Measurements from ENCODE around the gene BMP7.

Gene BMP7

DNA sequence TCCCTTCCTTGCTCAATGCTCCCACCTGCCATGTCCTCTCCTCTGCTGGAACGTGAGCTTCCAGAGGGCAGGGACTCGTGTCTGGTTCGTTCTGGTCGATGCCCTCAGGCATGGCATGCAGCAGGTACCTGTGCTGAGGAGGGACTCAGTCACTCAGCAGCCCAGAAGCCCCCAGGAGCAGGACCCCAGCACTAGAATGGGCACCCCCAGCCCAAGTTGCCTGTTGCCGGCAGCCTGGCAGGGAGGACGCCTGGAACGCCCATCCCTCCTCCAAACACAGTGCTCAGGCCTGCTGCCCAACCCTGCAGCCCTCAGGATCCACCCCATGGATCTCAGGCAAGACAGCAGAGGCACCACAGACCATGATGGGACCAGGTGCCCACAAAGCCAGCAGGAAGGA is 40.6 kb downstream of the BMP7 start:
- no peak overlapping the region for H4K8ac ChIP-seq (ENCODE audit: low read length)
- no peak overlapping the region for H3K23ac ChIP-seq (ENCODE audit: low read length in 2 of 2)
- peaks cover 39 to 80% of the 10 kb centered on the region in 2 experiments for H3K27me3 ChIP-seq (ENCODE audit: control insufficient read depth in 1 of 2, insufficient read depth in 1 of 2, low read length in 2 of 2)
- no peak overlapping the region for H2BK120ac ChIP-seq (ENCODE audit: low read depth, low read length)
- no peak overlapping the region for H3K18ac ChIP-seq (ENCODE audit: low read depth in 1 of 2, low read length in 2 of 2)
- no peaks in the 10 kb centered on the region for H3K4me1 ChIP-seq (ENCODE audit: control insufficient read depth, insufficient read depth, low read depth, low read length)
- H2AK5ac ChIP-seq (ENCODE audit: low read length, severe bottlenecking), result no peak overlapping the region
- no peak overlapping the region for H2BK15ac ChIP-seq (ENCODE audit: low read depth, poor library complexity, severe bottlenecking)
- no peaks in the 10 kb centered on the region for H3K79me1 ChIP-seq (replicated peaks; ENCODE audit: low read length, poor library complexity, severe bottlenecking)
- H3K36me3 ChIP-seq (ENCODE audit: control insufficient read depth in 1 of 2, insufficient read depth in 2 of 2, low read depth in 1 of 2, low read length in 2 of 2), result no peaks in the 10 kb centered on the region
- no peak overlapping the region for H3K14ac ChIP-seq (ENCODE audit: low read length in 2 of 2)
- H3K4me3 ChIP-seq (ENCODE audit: insufficient read depth in 1 of 2, low read depth in 1 of 2, low read length in 2 of 2), result no peak overlapping the region
- no peak overlapping the region for H2BK12ac ChIP-seq (ENCODE audit: low read length in 2 of 2)
- no peak overlapping the region for H2BK5ac ChIP-seq (ENCODE audit: low read depth, low read length, poor library complexity, severe bottlenecking)
- H3K4ac ChIP-seq (ENCODE audit: low read depth in 1 of 2, low read length in 2 of 2), result no peak overlapping the region
- no peak overlapping the region for H4K91ac ChIP-seq (ENCODE audit: low read length)
- H3K9me3 ChIP-seq (ENCODE audit: control insufficient read depth, low read length), result no peaks in the 10 kb centered on the region
- H3K4me2 ChIP-seq (ENCODE audit: low read length, poor library complexity, severe bottlenecking), result no peak overlapping the region
- DNase-seq, result no peak
- 69% methylated on average over 7 of the region's 7 CpGs for WGBS
- H3K27ac ChIP-seq (ENCODE audit: low read length, poor library complexity, severe bottlenecking), result no peak overlapping the region
- no peak overlapping the region for H2AFZ ChIP-seq (ENCODE audit: low read depth, low read length)
- H3K9ac ChIP-seq (ENCODE audit: low read length), result no peak overlapping the region

DNA sequence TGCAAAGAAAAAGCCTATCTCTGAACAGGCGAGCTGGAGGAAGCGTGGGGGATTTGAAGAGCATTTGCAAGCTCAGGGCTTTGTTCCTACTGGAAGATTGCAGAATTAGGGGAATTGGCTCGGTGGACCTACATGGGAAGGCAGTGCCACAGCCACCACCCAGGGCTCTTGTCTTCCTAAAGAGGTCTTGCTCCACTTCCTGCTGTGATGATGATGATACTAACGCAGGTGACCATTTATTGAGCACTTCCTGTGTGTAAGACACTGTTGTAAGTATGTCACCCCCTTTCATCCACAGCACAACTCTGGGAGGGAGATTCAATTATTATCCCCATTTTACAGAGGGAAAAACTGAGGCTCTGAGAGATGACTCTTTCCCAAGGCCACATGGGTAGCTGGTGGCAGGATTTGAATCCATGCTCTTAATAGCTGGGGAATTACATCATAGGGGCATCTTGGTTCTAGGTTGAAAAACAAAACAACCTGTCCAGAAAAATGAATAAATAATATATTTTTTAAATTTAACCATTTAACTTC is 41.2 kb downstream of the BMP7 start:
- Histone ChIP-seq H3K27ac (ENCODE audit: low read length, poor library complexity, severe bottlenecking) (no peak overlapping the region), H4K8ac (ENCODE audit: low read length) (no peak overlapping the region), H2BK120ac (ENCODE audit: low read depth, low read length) (no peak overlapping the region), H3K9me3 (ENCODE audit: control insufficient read depth, low read length) (no peaks in the 10 kb centered on the region), H3K14ac (ENCODE audit: low read length in 2 of 2) (no peak overlapping the region), H4K91ac (ENCODE audit: low read length) (no peak overlapping the region), H3K23ac (ENCODE audit: low read length in 2 of 2) (no peak overlapping the region), H3K4me1 (ENCODE audit: control insufficient read depth, insufficient read depth, low read depth, low read length) (no peaks in the 10 kb centered on the region), H3K18ac (ENCODE audit: low read depth in 1 of 2, low read length in 2 of 2) (no peak overlapping the region), H2AK5ac (ENCODE audit: low read length, severe bottlenecking) (no peak overlapping the region), H2AFZ (ENCODE audit: low read depth, low read length) (no peak overlapping the region), H3K36me3 (ENCODE audit: control insufficient read depth in 1 of 2, insufficient read depth in 2 of 2, low read depth in 1 of 2, low read length in 2 of 2) (no peaks in the 10 kb centered on the region), H2BK15ac (ENCODE audit: low read depth, poor library complexity, severe bottlenecking) (no peak overlapping the region), H3K4ac (ENCODE audit: low read depth in 1 of 2, low read length in 2 of 2) (no peak overlapping the region), H3K79me1 (replicated peaks; ENCODE audit: low read length, poor library complexity, severe bottlenecking) (no peaks in the 10 kb centered on the region), H3K9ac (ENCODE audit: low read length) (no peak overlapping the region), H2BK5ac (ENCODE audit: low read depth, low read length, poor library complexity, severe bottlenecking) (no peak overlapping the region), H2BK12ac (ENCODE audit: low read length in 2 of 2) (no peak overlapping the region), H3K4me2 (ENCODE audit: low read length, poor library complexity, severe bottlenecking) (no peak overlapping the region), H3K27me3 (ENCODE audit: control insufficient read depth in 1 of 2, insufficient read depth in 1 of 2, low read length in 2 of 2) (peaks cover 44 to 83% of the 10 kb centered on the region in 2 experiments), H3K4me3 (ENCODE audit: insufficient read depth in 1 of 2, low read depth in 1 of 2, low read length in 2 of 2) (no peak overlapping the region)
- 87% methylated on average over 3 of the region's 4 CpGs for WGBS
- no peak for DNase-seq

DNA sequence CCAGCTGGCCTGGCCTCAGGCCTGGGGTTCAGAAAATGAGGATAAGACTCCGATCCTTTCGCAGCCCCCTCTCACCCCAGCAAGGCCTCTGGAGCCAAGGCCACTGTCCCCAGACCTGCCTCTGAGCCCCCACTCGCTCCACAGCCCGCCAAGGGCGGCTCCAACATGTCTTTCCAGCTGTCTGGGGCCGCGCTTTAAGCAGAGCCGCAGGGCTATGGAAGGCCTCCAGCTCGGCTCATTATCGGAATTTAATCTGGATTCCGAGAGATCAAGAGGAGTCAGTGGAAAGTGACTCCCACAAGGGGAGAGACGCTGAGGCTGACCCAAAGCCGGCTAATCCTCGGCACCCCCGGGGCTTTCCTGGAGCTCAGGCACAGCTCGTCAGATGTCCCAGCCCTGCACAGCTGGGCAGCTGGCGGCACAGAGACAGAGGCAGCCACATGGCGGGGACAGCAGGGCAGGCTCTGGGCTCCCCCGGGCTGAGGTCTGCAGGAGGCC is 41.8 kb downstream of the BMP7 start:
- Histone ChIP-seq H3K14ac (ENCODE audit: low read length in 2 of 2) (no peak overlapping the region), H3K4ac (ENCODE audit: low read depth in 1 of 2, low read length in 2 of 2) (no peak overlapping the region), H4K8ac (ENCODE audit: low read length) (no peak overlapping the region), H2AFZ (ENCODE audit: low read depth, low read length) (no peak overlapping the region), H2BK12ac (ENCODE audit: low read length in 2 of 2) (no peak overlapping the region), H3K9ac (ENCODE audit: low read length) (no peak overlapping the region), H3K9me3 (ENCODE audit: control insufficient read depth, low read length) (no peaks in the 10 kb centered on the region), H3K27ac (ENCODE audit: low read length, poor library complexity, severe bottlenecking) (no peak overlapping the region), H3K23ac (ENCODE audit: low read length in 2 of 2) (no peak overlapping the region), H3K4me2 (ENCODE audit: low read length, poor library complexity, severe bottlenecking) (no peak overlapping the region), H2BK5ac (ENCODE audit: low read depth, low read length, poor library complexity, severe bottlenecking) (no peak overlapping the region), H3K79me1 (replicated peaks; ENCODE audit: low read length, poor library complexity, severe bottlenecking) (no peaks in the 10 kb centered on the region), H3K27me3 (ENCODE audit: control insufficient read depth in 1 of 2, insufficient read depth in 1 of 2, low read length in 2 of 2) (peaks cover 47 to 83% of the 10 kb centered on the region in 2 experiments), H3K36me3 (ENCODE audit: control insufficient read depth in 1 of 2, insufficient read depth in 2 of 2, low read depth in 1 of 2, low read length in 2 of 2) (no peaks in the 10 kb centered on the region), H3K4me3 (ENCODE audit: insufficient read depth in 1 of 2, low read depth in 1 of 2, low read length in 2 of 2) (no peak overlapping the region), H2AK5ac (ENCODE audit: low read length, severe bottlenecking) (no peak overlapping the region), H4K91ac (ENCODE audit: low read length) (no peak overlapping the region), H2BK15ac (ENCODE audit: low read depth, poor library complexity, severe bottlenecking) (no peak overlapping the region), H2BK120ac (ENCODE audit: low read depth, low read length) (no peak overlapping the region), H3K4me1 (ENCODE audit: control insufficient read depth, insufficient read depth, low read depth, low read length) (no peaks in the 10 kb centered on the region), H3K18ac (ENCODE audit: low read depth in 1 of 2, low read length in 2 of 2) (no peak overlapping the region)
- no peak for DNase-seq
- WGBS, result 82% methylated on average over 19 of the region's 19 CpGs

DNA sequence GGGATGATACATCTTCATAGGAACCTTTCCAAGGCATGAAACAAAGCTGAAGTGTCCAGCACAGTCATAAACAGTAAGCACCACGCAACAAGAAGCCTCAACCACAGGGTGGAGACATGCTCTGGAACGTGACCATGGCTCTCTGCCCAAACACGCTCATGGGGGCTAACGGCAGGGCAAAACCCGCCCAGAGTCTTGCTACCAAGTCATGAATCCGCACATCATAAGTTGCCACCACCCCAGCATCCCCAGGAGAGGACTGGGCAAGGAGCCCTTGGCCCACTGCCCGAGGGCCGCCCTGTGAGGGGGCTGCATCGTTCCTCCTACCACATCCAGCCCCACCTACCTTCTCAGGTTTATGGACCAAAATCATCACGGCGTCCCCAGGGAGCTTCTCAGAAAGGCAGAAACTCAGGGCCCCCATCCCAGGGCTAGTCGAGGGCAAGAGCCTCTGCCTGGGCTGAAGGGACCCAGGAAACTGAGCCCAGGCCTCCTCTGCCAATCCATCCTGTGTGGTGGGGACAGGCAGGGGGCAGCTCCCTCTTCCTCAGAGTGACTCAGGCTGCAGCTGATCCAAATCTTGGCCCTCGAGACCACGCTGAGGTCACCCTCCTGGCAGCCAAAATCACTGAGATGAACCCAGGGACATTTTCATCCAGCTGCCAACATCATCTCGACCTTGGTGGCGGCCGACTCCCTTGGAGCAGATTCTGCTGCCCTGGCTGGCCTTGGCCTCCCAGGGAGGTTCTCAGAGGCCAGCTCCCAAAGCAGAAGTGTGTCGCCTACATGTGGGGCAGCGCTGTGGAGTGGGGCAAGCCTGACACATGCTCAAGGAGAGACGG is 42.6 kb downstream of the BMP7 start:
- no peak for DNase-seq
- no peak overlapping the region for H2BK15ac ChIP-seq (ENCODE audit: low read depth, poor library complexity, severe bottlenecking)
- no peak overlapping the region for H2BK120ac ChIP-seq (ENCODE audit: low read depth, low read length)
- no peak overlapping the region for H3K14ac ChIP-seq (ENCODE audit: low read length in 2 of 2)
- no peak overlapping the region for H2BK5ac ChIP-seq (ENCODE audit: low read depth, low read length, poor library complexity, severe bottlenecking)
- H2AK5ac ChIP-seq (ENCODE audit: low read length, severe bottlenecking), result no peak overlapping the region
- 76% methylated on average over 20 of the region's 20 CpGs for WGBS
- H3K4me1 ChIP-seq (ENCODE audit: control insufficient read depth, insufficient read depth, low read depth, low read length), result no peaks in the 10 kb centered on the region
- no peaks in the 10 kb centered on the region for H3K79me1 ChIP-seq (replicated peaks; ENCODE audit: low read length, poor library complexity, severe bottlenecking)
- H2BK12ac ChIP-seq (ENCODE audit: low read length in 2 of 2), result no peak overlapping the region
- no peak overlapping the region for H3K23ac ChIP-seq (ENCODE audit: low read length in 2 of 2)
- H4K8ac ChIP-seq (ENCODE audit: low read length), result no peak overlapping the region
- peaks cover 53 to 83% of the 10 kb centered on the region in 2 experiments for H3K27me3 ChIP-seq (ENCODE audit: control insufficient read depth in 1 of 2, insufficient read depth in 1 of 2, low read length in 2 of 2)
- H3K4ac ChIP-seq (ENCODE audit: low read depth in 1 of 2, low read length in 2 of 2), result no peak overlapping the region
- H3K4me2 ChIP-seq (ENCODE audit: low read length, poor library complexity, severe bottlenecking), result no peak overlapping the region
- H2AFZ ChIP-seq (ENCODE audit: low read depth, low read length), result no peak overlapping the region
- H3K27ac ChIP-seq (ENCODE audit: low read length, poor library complexity, severe bottlenecking), result no peak overlapping the region
- no peak overlapping the region for H3K18ac ChIP-seq (ENCODE audit: low read depth in 1 of 2, low read length in 2 of 2)
- no peaks in the 10 kb centered on the region for H3K36me3 ChIP-seq (ENCODE audit: control insufficient read depth in 1 of 2, insufficient read depth in 2 of 2, low read depth in 1 of 2, low read length in 2 of 2)
- no peak overlapping the region for H4K91ac ChIP-seq (ENCODE audit: low read length)
- H3K4me3 ChIP-seq (ENCODE audit: insufficient read depth in 1 of 2, low read depth in 1 of 2, low read length in 2 of 2), result peak overlapping the region in 1 of 2 experiments; percentile 23
- peak overlapping the region; percentile 49 for H3K9ac ChIP-seq (ENCODE audit: low read length)
- H3K9me3 ChIP-seq (ENCODE audit: control insufficient read depth, low read length), result no peaks in the 10 kb centered on the region
